Neural crest cell (in vitro differentiated cells): ENCODE measurements around the gene LURAP1L. TPM values are rescaled to one million over a fixed set of nuclear protein-coding genes. Genes with fewer than 3 reads are reported as not detected.

Experiments
- DNase-seq: peaks from one replicate; pipeline ENCODE4 v3.0.0; 2021; ENCODE audit warnings: low read depth, mixed read lengths, low spot score
- H3K27ac Mint-ChIP-seq: one replicate; pipeline ENCODE4 v1.8.0; 2021; ENCODE audit warnings: mild to moderate bottlenecking, mixed read lengths; ENCODE audit not compliant: unreplicated experiment
- H3K27me3 Mint-ChIP-seq: 2 replicates; pipeline ENCODE4 v1.8.0; 2021; ENCODE audit warnings: low read depth, mild to moderate bottlenecking, mixed read lengths
- H3K36me3 Mint-ChIP-seq: 2 replicates; pipeline ENCODE4 v1.8.0; 2021; ENCODE audit warnings: low read depth, mild to moderate bottlenecking, mixed read lengths
- H3K4me1 Mint-ChIP-seq: 2 replicates; pipeline ENCODE4 v1.8.0; 2021; ENCODE audit warnings: mixed read lengths
- H3K4me3 Mint-ChIP-seq: one replicate; pipeline ENCODE4 v1.8.0; 2021; ENCODE audit warnings: mild to moderate bottlenecking, mixed read lengths
- H3K9me3 Mint-ChIP-seq: 2 replicates; pipeline ENCODE4 v1.8.0; 2021; ENCODE audit warnings: mixed read lengths
- CTCF ChIP-seq: fragments of 200-600 bp; sonication (generic); conservative IDR thresholded peaks from 2 replicates; pipeline ENCODE4 v1.5.0; 2021; ENCODE audit warnings: antibody characterized with exemption, mild to moderate bottlenecking
- total RNA-seq: library from RNA; stranded (reverse); gene quantifications from 2 replicates; pipeline ENCODE4 v1.2.1, GENCODE V29; 2021

Gene LURAP1L
- total RNA-seq, 1 donor from 2014 or later, result 0.40 TPM

- no peak for DNase-seq
- Mint-ChIP-seq H3K4me3 (no peak overlapping the region), H3K36me3 (peaks cover 5% of the 10 kb centered on the region), H3K27ac (no peak overlapping the region), H3K27me3 (no peaks in the 10 kb centered on the region), H3K4me1 (no peaks in the 10 kb centered on the region), H3K9me3 (peaks cover 9% of the 10 kb centered on the region)
- TF ChIP-seq CTCF, result no peak
Observed at GRCh38 chr9:12748954-12749353, 25.9 kb upstream of the LURAP1L start.

GRCh38 chr9:12753931-12754330 is 20.9 kb upstream of the LURAP1L start:
- no peak overlapping the region for H3K4me3 Mint-ChIP-seq
- H3K27ac Mint-ChIP-seq, result no peak overlapping the region
- H3K36me3 Mint-ChIP-seq, result no peaks in the 10 kb centered on the region
- TF ChIP-seq CTCF, result no peak
- H3K27me3 Mint-ChIP-seq, result no peaks in the 10 kb centered on the region
- H3K9me3 Mint-ChIP-seq, result no peaks in the 10 kb centered on the region
- no peak for DNase-seq
- no peaks in the 10 kb centered on the region for H3K4me1 Mint-ChIP-seq

- no peak overlapping the region for H3K4me3 Mint-ChIP-seq
- H3K4me1 Mint-ChIP-seq, result no peaks in the 10 kb centered on the region
- no peak for DNase-seq
- H3K9me3 Mint-ChIP-seq, result no peaks in the 10 kb centered on the region
- no peaks in the 10 kb centered on the region for H3K27me3 Mint-ChIP-seq
- H3K36me3 Mint-ChIP-seq, result no peaks in the 10 kb centered on the region
- no peak for TF ChIP-seq CTCF
- H3K27ac Mint-ChIP-seq, result no peak overlapping the region
Observed at GRCh38 chr9:12759761-12760160, 15.1 kb upstream of the LURAP1L start.

GRCh38 chr9:12760758-12761157 is 14.1 kb upstream of the LURAP1L start:
- no peak for TF ChIP-seq CTCF
- H3K9me3 Mint-ChIP-seq, result no peaks in the 10 kb centered on the region
- no peaks in the 10 kb centered on the region for H3K4me1 Mint-ChIP-seq
- no peaks in the 10 kb centered on the region for H3K27me3 Mint-ChIP-seq
- H3K27ac Mint-ChIP-seq, result no peak overlapping the region
- H3K4me3 Mint-ChIP-seq, result no peak overlapping the region
- H3K36me3 Mint-ChIP-seq, result no peaks in the 10 kb centered on the region
- DNase-seq, result no peak

GRCh38 chr9:12764150-12764549 is 10.7 kb upstream of the LURAP1L start:
- H3K27ac Mint-ChIP-seq, result no peak overlapping the region
- no peaks in the 10 kb centered on the region for H3K9me3 Mint-ChIP-seq
- no peak for DNase-seq
- TF ChIP-seq CTCF, result no peak
- no peaks in the 10 kb centered on the region for H3K4me1 Mint-ChIP-seq
- H3K27me3 Mint-ChIP-seq, result no peaks in the 10 kb centered on the region
- H3K36me3 Mint-ChIP-seq, result no peaks in the 10 kb centered on the region
- no peak overlapping the region for H3K4me3 Mint-ChIP-seq
